NCI-H187 treated with DMSO at 0.1 percent for 48 hours (cell line): ENCODE results near the gene SRSF2.
"Not testable (repeated sequence)": the region's sequence is repeated elsewhere in the genome, so short reads cannot be mapped to it uniquely, and the experiment has no call there.

Source experiments
- DNase-seq: peaks from one replicate; lab custom pipeline; 2025; lab: John Stamatoyannopoulos, UW

Gene SRSF2

GRCh38 chr17:76720941-76721340 lies 16.2 kb downstream of the SRSF2 start:
- no peak for DNase-seq

DNA sequence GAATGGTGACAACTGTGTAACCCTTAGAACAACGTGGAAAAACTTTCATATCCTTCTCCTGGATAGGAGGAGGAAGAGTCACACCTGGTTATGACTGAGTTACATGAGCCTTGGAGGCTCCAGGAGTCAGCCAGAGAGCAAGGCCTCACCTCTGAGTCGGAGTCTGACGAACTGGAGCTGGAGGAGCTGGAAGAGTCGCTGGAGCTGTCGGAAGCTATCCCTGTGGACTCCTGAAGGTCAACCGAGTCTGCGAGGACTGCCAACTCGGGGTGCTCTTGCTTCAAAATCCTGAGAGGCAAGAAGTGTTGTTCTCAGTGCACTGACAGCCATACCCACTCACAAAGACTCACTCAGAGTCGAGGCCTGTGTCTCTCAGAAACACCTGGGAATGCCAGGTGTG lies 16.9 kb downstream of the SRSF2 start:
- DNase-seq: no peak

- no peak for DNase-seq
These were observed 18.6 kb downstream of the SRSF2 start for GRCh38 chr17:76718516-76718915.

DNA sequence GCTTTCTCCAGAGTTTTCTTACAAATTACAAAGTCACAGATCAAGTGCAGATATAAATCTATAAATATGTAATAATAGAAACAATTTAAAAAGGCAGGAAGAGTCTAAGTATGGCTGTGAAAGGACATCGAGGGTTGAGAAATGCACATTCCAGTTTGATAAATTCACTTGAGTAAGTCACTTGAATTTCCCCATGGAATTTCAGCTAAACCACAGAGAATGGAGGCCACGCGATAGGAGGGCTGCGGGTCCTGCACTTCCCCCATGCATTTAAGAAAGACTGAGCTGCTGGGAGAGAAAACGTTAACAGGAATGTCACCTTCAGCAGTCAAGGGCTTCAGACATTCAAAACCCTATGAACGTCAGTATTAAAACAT lies 20.3 kb downstream of the SRSF2 start:
- no peak for DNase-seq

DNA sequence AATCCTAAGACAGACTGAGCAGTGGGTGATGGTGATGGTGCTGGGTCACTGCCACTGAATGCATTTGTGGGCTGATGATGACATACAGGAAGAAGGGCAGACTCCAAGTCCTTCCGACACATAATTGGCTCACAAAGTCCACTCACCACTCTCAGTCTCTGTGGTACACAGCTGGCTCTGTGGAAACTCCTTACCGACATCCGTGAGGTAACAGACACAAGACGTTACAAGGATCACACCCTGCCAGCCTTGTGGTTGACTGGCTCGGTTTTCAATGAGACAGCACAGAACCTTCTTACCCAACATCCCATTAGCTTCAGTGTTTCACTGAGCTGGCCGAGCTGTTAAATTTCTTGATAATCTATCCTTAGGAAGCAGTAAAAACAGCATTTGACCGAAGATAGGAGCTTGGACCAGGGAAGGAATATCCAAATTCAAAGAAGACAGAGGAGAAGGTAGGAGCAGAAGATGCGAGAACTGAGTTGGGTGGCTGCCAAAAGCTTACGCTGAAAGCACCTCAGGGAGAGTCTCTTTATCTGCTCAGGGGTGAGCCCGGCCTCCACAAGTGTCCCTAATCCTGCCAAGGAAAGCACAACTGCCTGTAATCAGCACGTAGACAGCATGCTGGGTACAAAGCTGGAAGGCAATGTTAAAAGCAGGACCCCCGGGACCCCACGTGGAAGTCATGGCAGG lies 20.8 kb downstream of the SRSF2 start:
- DNase-seq: no peak

- no peak for DNase-seq
These were observed 21.7 kb downstream of the SRSF2 start for GRCh38 chr17:76715496-76715830.

GRCh38 chr17:76714822-76715495 lies 22.2 kb downstream of the SRSF2 start:
- DNase-seq: no peak

DNA sequence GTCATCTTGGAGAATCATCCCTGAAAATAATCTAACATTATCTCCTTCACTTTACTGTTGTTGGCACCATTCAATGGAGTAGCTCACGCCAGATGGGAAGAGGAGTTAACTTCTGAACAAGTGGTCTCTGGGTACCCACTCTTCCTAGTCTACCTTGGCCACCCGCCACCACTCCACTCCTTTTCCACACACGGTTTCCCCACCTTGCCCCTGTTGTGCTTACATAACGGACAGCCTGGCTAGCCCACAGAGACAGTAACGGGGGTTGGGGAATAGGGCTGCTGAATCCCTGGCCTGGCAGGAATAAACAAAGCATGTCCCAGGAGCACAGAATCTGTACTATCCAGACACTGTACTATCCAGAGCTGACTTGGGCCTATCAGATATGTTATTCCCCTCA lies 22.8 kb downstream of the SRSF2 start:
- DNase-seq: no peak

GRCh38 chr17:76713765-76714164 lies 23.4 kb downstream of the SRSF2 start:
- DNase-seq: no peak

GRCh38 chr17:76712321-76712720 lies 24.8 kb downstream of the SRSF2 start:
- DNase-seq: not testable (repeated sequence)

DNA sequence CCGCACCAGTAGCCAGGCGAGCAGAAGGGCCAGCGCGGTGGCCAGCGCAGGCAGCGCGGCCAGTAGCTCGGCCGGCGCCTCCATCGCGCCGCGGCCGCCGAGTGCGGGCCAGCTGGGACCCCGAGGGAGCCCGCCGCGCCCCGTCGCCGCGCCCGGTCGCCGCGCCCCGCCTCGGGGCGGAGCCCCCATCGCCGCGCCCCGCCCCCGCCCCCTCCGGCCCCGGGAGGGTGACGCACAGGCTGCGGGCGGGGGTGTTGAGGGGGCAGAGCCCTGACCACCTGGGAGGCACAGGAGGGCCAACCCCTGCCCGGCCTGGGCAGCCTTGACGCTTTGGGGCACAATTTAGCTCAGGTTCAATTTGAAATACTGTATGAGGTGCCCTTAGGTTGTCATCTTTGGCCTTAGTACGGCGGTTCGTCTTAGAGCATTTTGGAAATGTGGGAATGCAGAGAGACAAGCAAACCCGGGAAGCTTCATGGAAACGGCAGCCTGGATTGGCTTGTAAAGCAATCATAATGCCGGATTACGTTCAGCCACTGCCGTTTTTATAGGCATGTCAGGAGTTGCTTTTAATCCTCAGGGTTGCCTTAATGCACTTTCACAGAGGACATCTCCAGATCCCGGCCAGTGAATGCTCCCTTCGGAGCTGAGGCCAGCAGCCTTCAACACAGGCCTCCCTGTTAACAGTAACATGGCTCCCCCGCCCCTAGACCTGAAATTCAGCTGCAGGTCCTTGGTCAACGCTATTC lies 26.1 kb downstream of the SRSF2 start, which contains the start of gene MXRA7:
MXRA7 (minus strand) TSS at position 103 of the 749 bp plus-strand sequence; CDS start at position 84, 19 bp downstream.
- no peak for DNase-seq

- not testable (repeated sequence) for DNase-seq
These were observed 26.9 kb downstream of the SRSF2 start for GRCh38 chr17:76709951-76710862.

DNA sequence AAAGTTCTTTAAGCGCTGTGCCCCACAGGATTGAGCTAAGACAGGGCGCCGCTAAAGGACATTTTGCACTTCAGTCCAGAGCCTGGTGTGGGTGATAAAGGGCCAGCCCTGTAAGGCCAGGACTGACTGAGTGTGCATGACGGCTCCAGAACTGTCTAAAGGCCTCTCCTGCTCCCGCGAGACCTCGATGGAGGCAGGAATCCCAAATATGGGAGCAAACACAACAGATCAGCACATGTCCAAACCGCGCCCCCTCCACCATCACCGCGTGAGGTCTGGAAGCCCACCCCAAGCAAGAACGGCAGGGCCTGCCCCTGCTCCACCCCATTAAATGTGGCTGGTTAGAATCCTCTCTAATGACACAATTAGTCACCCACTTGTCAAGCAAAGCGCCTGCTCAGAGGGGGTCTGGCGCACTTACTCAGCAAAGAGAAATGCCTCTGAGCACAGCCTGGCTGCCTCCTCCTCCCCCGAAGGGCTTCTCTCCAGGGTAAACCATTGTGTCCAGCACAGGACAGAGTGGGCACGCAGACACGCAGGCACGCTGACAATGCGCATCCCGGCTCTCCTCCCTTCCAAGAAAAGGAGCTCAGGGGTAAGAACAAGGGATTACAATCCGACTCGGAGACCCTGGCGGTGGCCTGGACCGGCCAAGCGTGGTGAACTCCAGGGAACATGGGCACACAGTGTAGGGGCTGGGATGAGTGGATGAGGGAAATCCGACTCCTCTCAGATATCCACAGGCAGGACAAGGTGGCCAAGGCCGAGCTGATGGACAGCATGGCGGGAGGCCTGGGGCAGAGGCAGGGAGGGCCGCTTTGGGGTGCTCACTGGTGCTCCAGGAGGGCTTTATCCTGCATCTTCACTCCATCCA lies 27.8 kb downstream of the SRSF2 start:
- DNase-seq: no peak

DNA sequence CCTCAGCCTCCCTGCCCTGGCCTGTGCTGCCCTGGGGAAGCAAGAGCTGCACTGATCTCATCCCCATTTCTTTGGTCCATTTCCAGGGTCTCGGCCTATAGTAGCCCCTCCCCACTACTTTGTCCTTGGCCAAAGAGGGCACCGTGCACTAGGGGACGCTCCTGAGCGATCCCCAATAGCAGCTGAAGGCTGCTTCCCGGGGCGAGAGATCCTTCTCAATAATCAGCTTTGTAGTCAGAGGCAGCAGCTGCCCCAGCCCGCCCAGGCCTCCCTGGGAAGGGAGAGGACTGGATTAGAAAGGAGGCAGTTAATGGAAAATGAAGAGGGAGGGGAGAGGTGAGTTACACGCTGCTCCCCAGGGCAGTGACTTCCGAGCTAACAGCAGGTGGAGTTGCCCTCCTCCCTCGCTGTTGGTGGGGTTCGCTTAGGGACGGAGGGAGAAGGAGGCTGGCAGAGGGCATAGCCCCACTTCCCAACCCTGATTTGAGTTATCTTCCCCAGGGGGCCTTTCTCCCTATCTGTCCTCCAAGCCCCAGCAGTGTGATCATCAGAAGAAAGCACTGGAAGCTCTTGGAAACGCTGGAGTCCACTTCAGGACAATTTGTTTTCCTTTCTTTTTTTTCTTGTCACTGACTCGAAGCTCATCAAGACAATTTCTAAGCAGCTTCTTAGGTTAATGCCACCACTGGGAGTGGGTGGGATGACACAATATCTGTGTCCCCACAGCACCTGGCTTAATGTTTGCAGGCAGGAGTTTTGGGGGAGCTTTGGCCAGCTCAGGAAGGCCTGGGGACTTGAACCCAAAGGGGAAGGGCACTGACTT lies 28.9 kb downstream of the SRSF2 start:
- no peak for DNase-seq

DNA sequence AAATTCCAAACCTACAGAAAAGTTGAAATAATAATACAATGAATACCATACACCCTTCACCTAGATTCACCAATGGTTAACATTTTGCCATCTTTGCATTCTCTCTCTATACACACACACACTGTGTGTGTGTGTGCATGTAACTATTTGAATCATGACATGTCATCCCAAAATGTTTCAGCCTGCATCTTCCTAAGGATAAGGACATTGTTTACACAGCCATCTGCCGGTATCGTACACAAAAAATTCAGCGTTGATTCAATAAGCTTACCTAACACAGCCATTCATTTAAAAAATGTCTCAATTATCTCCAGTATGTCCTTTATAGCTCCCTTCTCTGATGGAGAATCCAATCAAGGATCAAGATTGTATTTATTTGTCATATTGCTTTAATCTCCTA lies 30.3 kb downstream of the SRSF2 start:
- no peak for DNase-seq

DNA sequence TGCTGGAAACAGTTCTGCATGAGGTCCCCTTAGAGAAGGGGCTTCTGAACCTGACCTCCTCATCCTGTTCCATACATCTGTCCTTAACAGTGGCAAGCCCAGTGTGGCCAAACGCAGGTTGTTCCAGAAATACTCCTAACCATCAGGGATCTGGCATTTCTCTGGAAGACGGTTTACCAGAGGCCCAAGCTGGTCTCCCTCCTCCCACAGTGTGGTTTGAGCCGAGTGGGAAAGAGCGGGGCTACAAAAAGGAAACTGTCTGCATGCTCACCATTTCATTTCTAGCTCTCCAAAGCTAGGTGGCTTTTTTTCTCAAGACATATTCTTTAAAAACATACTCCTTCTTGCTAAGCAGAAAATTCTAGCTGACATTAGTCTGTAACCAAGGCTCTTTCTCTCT lies 32.3 kb downstream of the SRSF2 start:
- DNase-seq: no peak

GRCh38 chr17:76702941-76703637 lies 34.0 kb downstream of the SRSF2 start:
- no peak for DNase-seq

DNA sequence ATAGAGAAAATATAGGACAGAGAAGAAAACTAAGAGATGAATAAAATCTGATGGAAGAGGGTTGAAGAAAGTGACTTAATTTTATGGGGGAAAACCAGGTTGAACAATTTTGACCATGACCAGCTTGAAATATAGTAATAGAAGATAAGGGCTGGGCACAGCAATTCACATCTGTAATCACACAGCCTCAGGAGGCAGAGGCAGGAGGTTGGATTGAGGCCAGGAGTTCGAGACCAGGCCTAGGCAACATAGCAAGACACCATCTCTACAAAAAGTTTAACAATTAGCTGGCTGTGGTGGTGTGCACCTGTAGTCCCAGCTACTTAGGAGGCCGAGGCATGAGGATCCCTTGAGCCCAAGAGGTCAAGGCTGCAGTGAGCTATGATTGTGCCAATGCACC lies 35.1 kb downstream of the SRSF2 start:
- no peak for DNase-seq

DNA sequence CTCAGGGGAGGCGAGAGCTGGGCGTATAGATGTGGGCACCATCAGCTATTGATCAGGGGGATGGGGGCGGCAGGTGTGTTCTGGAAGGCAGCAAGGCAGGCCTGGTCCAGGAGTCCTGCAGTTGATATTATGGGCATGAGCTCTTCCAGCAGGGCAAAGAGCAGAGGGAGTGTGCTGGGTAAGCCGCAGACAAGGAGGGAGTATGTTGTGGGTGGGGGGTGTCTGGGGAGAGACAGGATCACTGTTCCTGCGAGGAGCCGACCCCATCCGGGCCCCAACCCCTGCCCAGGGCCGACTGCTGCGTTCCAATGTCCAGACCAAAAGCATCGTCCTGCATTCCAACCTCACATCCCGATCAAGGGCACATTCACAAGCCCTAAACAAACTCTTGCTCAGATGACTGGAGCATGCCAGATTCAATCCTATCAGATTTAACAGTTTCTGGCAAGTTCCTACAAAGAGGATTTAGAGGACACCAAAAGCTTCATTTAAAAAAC lies 35.6 kb downstream of the SRSF2 start:
- DNase-seq: no peak
